Measurements from ENCODE around the gene KIAA1217.
"Not testable (repeated sequence)": the region's sequence is repeated elsewhere in the genome, so short reads cannot be mapped to it uniquely, and the experiment has no call there.

Gene KIAA1217

DNA sequence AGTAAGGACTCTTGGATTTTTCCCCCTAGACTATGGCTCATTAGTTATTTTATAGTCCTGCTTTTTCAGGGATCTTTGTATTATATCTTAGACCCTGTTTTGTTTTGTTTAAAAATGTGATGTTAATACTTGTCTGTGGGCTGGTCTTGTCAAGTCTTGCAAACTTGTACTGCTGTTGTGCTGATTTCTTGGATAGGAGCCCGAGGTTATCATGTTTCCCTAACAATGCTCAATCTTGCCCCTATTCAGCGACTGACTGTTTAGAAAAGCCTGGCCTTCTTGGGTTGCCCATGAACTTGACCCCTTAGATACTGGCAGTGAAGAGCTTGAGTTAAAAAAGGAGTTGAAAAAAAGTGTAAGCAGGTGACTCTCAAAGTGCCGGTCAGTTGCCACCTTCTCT is 115.7 kb downstream of the KIAA1217 start:
- Histone ChIP-seq H3K4me3 (ENCODE audit: low read depth in 1 of 5, low read length in 5 of 5) (no peak overlapping the region), H3K27me3 (ENCODE audit: control insufficient read depth in 5 of 5, insufficient read depth in 4 of 5, low read length in 5 of 5) (no peaks in the 10 kb centered on the region), H3K9ac (ENCODE audit: low read length in 5 of 5) (no peak overlapping the region), H3K9me3 (ENCODE audit: control insufficient read depth in 5 of 5, low read length in 5 of 5) (peaks cover 0 to 12% (median 6%) of the 10 kb centered on the region in 5 donors), H3K27ac (ENCODE audit: low read depth, low read length) (no peak overlapping the region), H3K36me3 (ENCODE audit: control insufficient read depth in 5 of 5, insufficient read depth in 5 of 5, low read length in 5 of 5) (peaks cover 0 to 3% (median 0%) of the 10 kb centered on the region in 5 donors), H3K4me1 (ENCODE audit: control insufficient read depth in 5 of 5, insufficient read depth in 5 of 5, low read length in 5 of 5) (peaks cover 0 to 5% (median 0%) of the 10 kb centered on the region in 5 donors)

DNA sequence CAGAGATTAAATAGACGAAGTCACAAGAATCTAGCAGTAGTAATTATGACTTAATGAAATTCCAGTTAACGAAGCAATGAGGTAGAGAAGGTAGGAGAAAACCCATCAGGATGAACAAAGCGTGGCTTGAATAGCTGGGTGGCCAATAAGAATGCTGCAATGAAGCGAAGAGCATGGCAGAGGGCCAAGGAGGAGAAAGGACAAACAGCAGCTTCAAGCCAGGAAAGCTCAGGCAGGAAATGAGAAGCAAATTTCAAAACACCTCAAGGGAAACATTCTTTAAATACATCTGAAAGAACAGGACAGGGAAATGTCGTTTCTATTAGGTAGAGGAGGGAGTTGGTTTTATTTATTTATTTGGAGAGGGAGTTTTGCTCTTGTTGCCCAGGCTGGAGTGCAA is 122.5 kb downstream of the KIAA1217 start:
- H3K36me3 ChIP-seq (ENCODE audit: control insufficient read depth in 5 of 5, insufficient read depth in 5 of 5, low read length in 5 of 5): peaks cover 0 to 3% (median 0%) of the 10 kb centered on the region in 5 donors
- peaks cover 0 to 16% (median 13%) of the 10 kb centered on the region in 5 donors for H3K4me1 ChIP-seq (ENCODE audit: control insufficient read depth in 5 of 5, insufficient read depth in 5 of 5, low read length in 5 of 5)
- H3K4me3 ChIP-seq (ENCODE audit: low read depth in 1 of 5, low read length in 5 of 5): peak overlapping the region in 1 of 5 donors; percentile 41
- H3K9ac ChIP-seq (ENCODE audit: low read length in 5 of 5): no peak overlapping the region
- H3K9me3 ChIP-seq (ENCODE audit: control insufficient read depth in 5 of 5, low read length in 5 of 5): peaks cover 0 to 12% (median 6%) of the 10 kb centered on the region in 5 donors
- H3K27ac ChIP-seq (ENCODE audit: low read depth, low read length): no peak overlapping the region
- H3K27me3 ChIP-seq (ENCODE audit: control insufficient read depth in 5 of 5, insufficient read depth in 4 of 5, low read length in 5 of 5): no peaks in the 10 kb centered on the region

DNA sequence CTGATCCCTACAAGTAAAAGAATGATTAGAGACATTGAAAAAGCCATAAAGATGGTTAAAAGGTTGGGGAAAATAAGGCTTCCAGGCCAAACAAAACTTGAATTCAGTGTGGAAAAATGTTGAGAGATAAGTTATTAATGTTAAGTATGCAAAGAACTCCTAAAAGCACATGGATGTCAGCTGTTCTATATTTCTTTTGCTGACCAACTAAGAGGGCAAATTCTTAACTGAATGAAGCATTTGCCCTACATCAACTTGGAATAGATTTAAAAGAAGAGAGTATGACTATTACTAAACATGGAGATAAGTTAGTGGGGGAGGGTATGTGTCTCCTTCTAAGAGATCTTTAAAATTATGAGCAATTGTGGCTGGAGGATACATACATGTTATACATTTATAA is 124.8 kb downstream of the KIAA1217 start:
- Histone ChIP-seq H3K9me3 (ENCODE audit: control insufficient read depth in 5 of 5, low read length in 5 of 5) (no peaks in the 10 kb centered on the region), H3K27ac (ENCODE audit: low read depth, low read length) (no peak overlapping the region), H3K4me1 (ENCODE audit: control insufficient read depth in 5 of 5, insufficient read depth in 5 of 5, low read length in 5 of 5) (peaks cover 0 to 16% (median 13%) of the 10 kb centered on the region in 5 donors)

GRCh38 chr10:24334279-24334939 is 125.5 kb downstream of the KIAA1217 start:
- Histone ChIP-seq H3K27ac (ENCODE audit: low read depth, low read length) (no peak overlapping the region), H3K36me3 (ENCODE audit: control insufficient read depth in 5 of 5, insufficient read depth in 5 of 5, low read length in 5 of 5) (peaks cover 0 to 2% (median 0%) of the 10 kb centered on the region in 5 donors), H3K4me1 (ENCODE audit: control insufficient read depth in 5 of 5, insufficient read depth in 5 of 5, low read length in 5 of 5) (peaks cover 0 to 16% (median 13%) of the 10 kb centered on the region in 5 donors), H3K9me3 (ENCODE audit: control insufficient read depth in 5 of 5, low read length in 5 of 5) (no peaks in the 10 kb centered on the region), H3K27me3 (ENCODE audit: control insufficient read depth in 5 of 5, insufficient read depth in 4 of 5, low read length in 5 of 5) (no peaks in the 10 kb centered on the region), H3K9ac (ENCODE audit: low read length in 5 of 5) (no peak overlapping the region), H3K4me3 (ENCODE audit: low read depth in 1 of 5, low read length in 5 of 5) (no peak overlapping the region)

More for the DNA sequence above, 124.8 kb downstream of the KIAA1217 start:
- Histone ChIP-seq H3K27me3 (ENCODE audit: control insufficient read depth in 5 of 5, insufficient read depth in 4 of 5, low read length in 5 of 5) (no peaks in the 10 kb centered on the region), H3K4me3 (ENCODE audit: low read depth in 1 of 5, low read length in 5 of 5) (no peak overlapping the region), H3K36me3 (ENCODE audit: control insufficient read depth in 5 of 5, insufficient read depth in 5 of 5, low read length in 5 of 5) (peaks cover 0 to 2% (median 0%) of the 10 kb centered on the region in 5 donors), H3K9ac (ENCODE audit: low read length in 5 of 5) (no peak overlapping the region)

DNA sequence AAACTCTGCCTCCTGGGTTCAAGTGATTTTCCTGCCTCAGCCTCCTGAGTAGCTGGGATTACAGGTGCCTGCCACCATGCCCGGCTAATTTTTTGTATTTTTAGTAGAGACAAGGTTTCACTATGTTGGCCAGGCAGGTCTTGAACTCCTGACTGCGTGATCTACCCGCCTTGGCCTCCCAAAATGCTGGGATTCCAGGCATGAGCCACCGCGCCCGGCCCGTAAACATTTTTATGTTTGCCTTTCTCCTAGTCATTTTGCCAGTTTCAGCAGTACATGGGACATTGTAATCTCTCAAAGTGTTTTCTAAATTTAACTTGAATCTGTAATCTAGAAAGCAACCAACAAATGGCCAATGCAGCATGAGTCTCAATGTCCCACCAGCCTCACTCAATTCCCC is 128.8 kb downstream of the KIAA1217 start:
- H3K36me3 ChIP-seq (ENCODE audit: control insufficient read depth in 5 of 5, insufficient read depth in 5 of 5, low read length in 5 of 5); H3K27me3 ChIP-seq (ENCODE audit: control insufficient read depth in 5 of 5, insufficient read depth in 4 of 5, low read length in 5 of 5); H3K4me3 ChIP-seq (ENCODE audit: low read depth in 1 of 5, low read length in 5 of 5); H3K9ac ChIP-seq (ENCODE audit: low read length in 5 of 5); H3K9me3 ChIP-seq (ENCODE audit: control insufficient read depth in 5 of 5, low read length in 5 of 5); H3K27ac ChIP-seq (ENCODE audit: low read depth, low read length): not testable (repeated sequence)
- peaks cover 0 to 20% (median 9%) of the 10 kb centered on the region in 5 donors for H3K4me1 ChIP-seq (ENCODE audit: control insufficient read depth in 5 of 5, insufficient read depth in 5 of 5, low read length in 5 of 5)

DNA sequence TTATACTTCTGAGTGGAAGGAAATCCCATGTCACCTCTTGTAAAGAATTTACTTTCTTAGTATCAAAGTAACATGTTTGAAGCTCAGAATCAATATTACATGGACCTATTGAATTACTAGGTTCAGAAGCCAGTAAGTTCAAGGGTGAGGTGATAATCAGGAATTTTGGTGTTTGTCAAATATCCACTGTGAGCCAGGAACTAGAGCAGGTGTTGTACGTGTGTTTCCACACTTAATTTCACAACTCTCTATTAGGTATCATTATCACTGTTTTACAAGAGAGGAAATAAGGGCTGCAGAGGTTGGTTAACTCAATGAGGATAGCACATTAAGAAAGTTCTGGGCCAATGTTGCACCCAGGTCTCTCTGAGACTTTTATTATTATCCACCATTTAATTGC is 130.4 kb downstream of the KIAA1217 start:
- Histone ChIP-seq H3K9me3 (ENCODE audit: control insufficient read depth in 5 of 5, low read length in 5 of 5) (no peaks in the 10 kb centered on the region), H3K4me3 (ENCODE audit: low read depth in 1 of 5, low read length in 5 of 5) (no peak overlapping the region), H3K9ac (ENCODE audit: low read length in 5 of 5) (no peak overlapping the region), H3K27me3 (ENCODE audit: control insufficient read depth in 5 of 5, insufficient read depth in 4 of 5, low read length in 5 of 5) (no peaks in the 10 kb centered on the region), H3K4me1 (ENCODE audit: control insufficient read depth in 5 of 5, insufficient read depth in 5 of 5, low read length in 5 of 5) (peaks cover 0 to 28% (median 19%) of the 10 kb centered on the region in 5 donors), H3K36me3 (ENCODE audit: control insufficient read depth in 5 of 5, insufficient read depth in 5 of 5, low read length in 5 of 5) (peaks cover 0 to 2% (median 0%) of the 10 kb centered on the region in 5 donors), H3K27ac (ENCODE audit: low read depth, low read length) (no peak overlapping the region)

DNA sequence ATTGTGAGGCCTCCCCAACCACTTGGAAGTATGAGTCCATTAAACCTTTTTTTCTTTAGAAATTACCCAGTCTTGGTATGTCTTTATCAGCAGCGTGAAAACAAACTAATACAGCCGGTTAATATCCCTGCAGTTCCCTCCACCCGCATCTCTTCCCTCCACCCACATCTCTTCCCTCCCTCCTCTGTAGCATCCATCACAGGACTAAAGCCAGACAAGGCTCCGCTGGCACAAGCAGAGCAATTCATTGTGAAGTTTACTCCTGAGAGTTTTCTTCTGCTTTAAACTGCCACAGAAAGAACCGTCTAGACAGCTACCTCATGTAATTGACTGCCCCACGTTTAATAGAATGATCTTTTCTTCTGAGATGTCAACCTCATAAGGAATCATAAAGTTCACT is 131.5 kb downstream of the KIAA1217 start:
- peaks cover 0 to 33% (median 21%) of the 10 kb centered on the region in 5 donors for H3K4me1 ChIP-seq (ENCODE audit: control insufficient read depth in 5 of 5, insufficient read depth in 5 of 5, low read length in 5 of 5)
- no peak overlapping the region for H3K9ac ChIP-seq (ENCODE audit: low read length in 5 of 5)
- H3K4me3 ChIP-seq (ENCODE audit: low read depth in 1 of 5, low read length in 5 of 5): peak overlapping the region in 2 of 5 donors; percentile 14 to 50
- H3K36me3 ChIP-seq (ENCODE audit: control insufficient read depth in 5 of 5, insufficient read depth in 5 of 5, low read length in 5 of 5): peaks cover 0 to 2% (median 0%) of the 10 kb centered on the region in 5 donors
- no peaks in the 10 kb centered on the region for H3K27me3 ChIP-seq (ENCODE audit: control insufficient read depth in 5 of 5, insufficient read depth in 4 of 5, low read length in 5 of 5)
- H3K9me3 ChIP-seq (ENCODE audit: control insufficient read depth in 5 of 5, low read length in 5 of 5): no peaks in the 10 kb centered on the region
- no peak overlapping the region for H3K27ac ChIP-seq (ENCODE audit: low read depth, low read length)

DNA sequence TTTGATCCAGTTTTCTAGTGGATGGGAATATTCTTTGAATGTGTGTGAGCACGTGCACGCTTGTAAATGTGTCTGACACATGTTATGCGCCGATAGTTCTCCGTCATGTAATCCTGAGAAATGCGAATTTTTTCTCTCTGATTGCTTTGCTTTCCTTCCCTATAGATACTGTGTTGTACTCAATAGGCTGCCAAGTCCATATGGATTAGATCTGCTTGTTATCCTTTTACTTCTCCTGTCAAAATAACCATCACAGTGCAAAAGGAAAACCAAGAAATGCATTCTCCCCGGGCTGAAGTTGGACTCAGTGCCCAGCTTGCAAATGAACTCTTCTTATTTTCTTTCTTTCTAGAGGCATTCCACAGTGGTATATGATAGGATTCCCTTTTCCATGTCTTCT is 131.9 kb downstream of the KIAA1217 start:
- Histone ChIP-seq H3K9ac (ENCODE audit: low read length in 5 of 5) (no peak overlapping the region), H3K36me3 (ENCODE audit: control insufficient read depth in 5 of 5, insufficient read depth in 5 of 5, low read length in 5 of 5) (peaks cover 0 to 2% (median 0%) of the 10 kb centered on the region in 5 donors), H3K27ac (ENCODE audit: low read depth, low read length) (peak overlapping the region; percentile 18), H3K4me1 (ENCODE audit: control insufficient read depth in 5 of 5, insufficient read depth in 5 of 5, low read length in 5 of 5) (peaks cover 0 to 33% (median 21%) of the 10 kb centered on the region in 5 donors), H3K9me3 (ENCODE audit: control insufficient read depth in 5 of 5, low read length in 5 of 5) (no peaks in the 10 kb centered on the region), H3K4me3 (ENCODE audit: low read depth in 1 of 5, low read length in 5 of 5) (peak overlapping the region in 3 of 5 donors; percentile 2 to 50 (median 14)), H3K27me3 (ENCODE audit: control insufficient read depth in 5 of 5, insufficient read depth in 4 of 5, low read length in 5 of 5) (no peaks in the 10 kb centered on the region)

GRCh38 chr10:24341371-24341770 is 132.4 kb downstream of the KIAA1217 start:
- Histone ChIP-seq H3K4me3 (ENCODE audit: low read depth in 1 of 5, low read length in 5 of 5) (peak overlapping the region in 1 of 5 donors; percentile 14), H3K9ac (ENCODE audit: low read length in 5 of 5) (no peak overlapping the region), H3K9me3 (ENCODE audit: control insufficient read depth in 5 of 5, low read length in 5 of 5) (no peaks in the 10 kb centered on the region), H3K27me3 (ENCODE audit: control insufficient read depth in 5 of 5, insufficient read depth in 4 of 5, low read length in 5 of 5) (no peaks in the 10 kb centered on the region), H3K36me3 (ENCODE audit: control insufficient read depth in 5 of 5, insufficient read depth in 5 of 5, low read length in 5 of 5) (peaks cover 0 to under 1% (median 0%) of the 10 kb centered on the region in 5 donors), H3K4me1 (ENCODE audit: control insufficient read depth in 5 of 5, insufficient read depth in 5 of 5, low read length in 5 of 5) (peaks cover 0 to 33% (median 21%) of the 10 kb centered on the region in 5 donors), H3K27ac (ENCODE audit: low read depth, low read length) (peak overlapping the region; percentile 18)

- H3K4me1 ChIP-seq (ENCODE audit: control insufficient read depth in 5 of 5, insufficient read depth in 5 of 5, low read length in 5 of 5): peaks cover 0 to 33% (median 21%) of the 10 kb centered on the region in 5 donors
- H3K27me3 ChIP-seq (ENCODE audit: control insufficient read depth in 5 of 5, insufficient read depth in 4 of 5, low read length in 5 of 5): no peaks in the 10 kb centered on the region
- no peaks in the 10 kb centered on the region for H3K9me3 ChIP-seq (ENCODE audit: control insufficient read depth in 5 of 5, low read length in 5 of 5)
- peak overlapping the region; percentile 18 for H3K27ac ChIP-seq (ENCODE audit: low read depth, low read length)
- no peak overlapping the region for H3K9ac ChIP-seq (ENCODE audit: low read length in 5 of 5)
- H3K36me3 ChIP-seq (ENCODE audit: control insufficient read depth in 5 of 5, insufficient read depth in 5 of 5, low read length in 5 of 5): no peaks in the 10 kb centered on the region
- H3K4me3 ChIP-seq (ENCODE audit: low read depth in 1 of 5, low read length in 5 of 5): no peak overlapping the region
Measured at GRCh38 chr10:24341897-24342296, 133.0 kb downstream of the KIAA1217 start.
